Left lung (tissue), 10 donors: ENCODE results near the gene ARHGEF16. TPM values are rescaled to one million over a fixed set of nuclear protein-coding genes. Genes with fewer than 3 reads are reported as not detected.

Experiments used
- ATAC-seq: fragments of 200-7000 bp; cut with Tn5 transposase; one replicate; pipeline ENCODE4 v1.9.1; 2020; ENCODE audit warnings: moderate library complexity
- DNase-seq, 4 donors: peaks; one replicate each; pipeline ENCODE4 v3.0.0-alpha.2; 2013 to 2020
- H3K27ac ChIP-seq, 2 donors: fragments of 200-600 bp; sonication (generic) in 1 of 2; one replicate each; pipeline versions ENCODE4 v1.5.0 to v1.8.0; 2020 to 2021
- H3K27me3 ChIP-seq, 2 donors: fragments of 200-600 bp; sonication (generic) in 1 of 2; one replicate each; pipeline versions ENCODE4 v1.5.0 to v1.8.0; 2020 to 2021
- H3K36me3 ChIP-seq, 2 donors: fragments of 200-600 bp; sonication (generic) in 1 of 2; one replicate each; pipeline versions ENCODE4 v1.5.0 to v1.8.0; 2020 to 2021
- H3K4me1 ChIP-seq, 2 donors: fragments of 200-600 bp; one replicate each; pipeline ENCODE4 v1.8.0; 2021
- H3K4me3 ChIP-seq, 2 donors: fragments of 200-600 bp; sonication (generic) in 1 of 2; one replicate each; pipeline versions ENCODE4 v1.5.0 to v1.8.0; 2020 to 2021; ENCODE audit warnings: mild to moderate bottlenecking in 1 of 2
- H3K9me3 ChIP-seq, 2 donors: fragments of 200-600 bp; sonication (generic) in 1 of 2; one replicate each; pipeline versions ENCODE4 v1.5.0 to v1.8.0; 2020 to 2021
- CTCF ChIP-seq, 2 donors: fragments of 200-600 bp; sonication (generic) in 1 of 2; IDR thresholded peaks; one replicate each; pipeline versions ENCODE4 v1.5.0 to v1.8.0; 2021; ENCODE audit warnings: antibody characterized with exemption in 2 of 2
- intact Hi-C, 2 donors: fragments of 100-400 bp; cut with DNase I; formaldehyde crosslinking; loops; one replicate each; pipeline versions ENCODE4 v1.11.2 to v1.14.2; 2022
- polyA plus RNA-seq, 6 donors: library from polyadenylated mRNA; unstranded; fragments of 120-200 nt; gene quantifications; one replicate each; pipeline ENCODE4 v1.2.1, GENCODE V29; 2013; ENCODE audit not compliant: insufficient read length in 6 of 6
- total RNA-seq, 2 donors: library from RNA; stranded (reverse); fragmentation: NEBNext Ultra II Directional; extraction: Animal tissue kit (Norgen Biotek cat#: 25700); gene quantifications; one replicate each; pipeline ENCODE4 v1.2.1, GENCODE V29; 2021
- donor health status: DM: no; HTN: yes; CAD: no.
- donor health status: DM: no; HTN: no; CAD: no.

The ARHGEF16 gene
- total and polyA plus RNA-seq, 8 donors: 8.3 to 11.8 (median 9.7) TPM

GRCh38 chr1:3520419-3521378 is 66.2 kb downstream of the ARHGEF16 start:
- intact Hi-C loops: no loop called here
- Histone ChIP-seq H3K36me3 (peaks cover 0 to 12% of the 10 kb centered on the region in 2 donors), H3K27me3 (no peaks in the 10 kb centered on the region), H3K4me3 (no peak overlapping the region), H3K9me3 (no peaks in the 10 kb centered on the region), H3K4me1 (no peaks in the 10 kb centered on the region), H3K27ac (no peak overlapping the region)
- no peak for TF ChIP-seq CTCF (IDR thresholded peaks at IDR 0.05)
- DNase-seq: no peak
- no peak for ATAC-seq

DNA sequence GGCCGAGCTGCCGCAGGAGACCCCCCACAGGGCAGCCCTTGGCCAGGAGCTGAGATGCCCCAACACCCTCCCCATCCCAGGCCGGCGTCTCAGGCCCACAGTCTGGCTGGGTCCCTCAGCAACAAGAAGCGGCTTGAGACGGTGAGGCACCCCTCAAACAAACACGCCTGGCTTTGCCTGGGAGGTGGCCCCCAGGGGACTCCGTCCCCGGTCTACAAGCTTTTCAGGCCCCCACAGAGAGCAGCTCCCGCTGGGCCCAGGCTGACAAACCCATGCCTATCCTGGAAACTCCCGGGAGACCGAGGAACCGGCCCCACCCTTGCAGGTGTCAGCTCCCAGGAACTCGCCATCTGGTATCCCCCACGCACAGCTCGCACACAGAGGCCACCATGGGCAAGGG is 67.0 kb downstream of the ARHGEF16 start:
- ATAC-seq: no peak
- no peak for TF ChIP-seq CTCF (IDR thresholded peaks at IDR 0.05)
- Histone ChIP-seq H3K4me3 (no peak overlapping the region), H3K27me3 (no peaks in the 10 kb centered on the region), H3K27ac (no peak overlapping the region), H3K9me3 (no peaks in the 10 kb centered on the region), H3K36me3 (peaks cover 0 to 12% of the 10 kb centered on the region in 2 donors), H3K4me1 (no peaks in the 10 kb centered on the region)
- intact Hi-C loops: no loop called here
- no peak for DNase-seq

DNA sequence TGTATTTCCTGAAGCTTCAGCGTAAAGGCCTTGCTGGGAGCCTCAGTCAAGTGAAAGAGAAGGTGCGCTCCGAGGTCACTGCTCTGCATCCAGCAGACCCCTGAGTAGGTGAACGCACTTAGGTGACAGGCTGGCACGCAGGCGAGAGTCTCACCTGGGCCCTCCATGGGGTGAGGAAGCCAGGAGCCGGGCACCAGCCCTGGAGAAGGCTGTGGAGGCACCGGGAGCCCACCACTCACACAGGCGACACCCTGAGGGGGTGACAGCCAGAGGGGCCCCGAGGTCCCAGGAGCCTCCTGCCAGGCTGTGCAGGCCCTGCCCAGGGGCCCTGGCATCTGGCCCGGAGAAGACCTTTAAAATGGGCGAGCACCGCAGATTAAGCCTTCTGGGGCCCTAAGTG is 67.6 kb downstream of the ARHGEF16 start:
- Histone ChIP-seq H3K9me3 (no peaks in the 10 kb centered on the region), H3K27me3 (no peaks in the 10 kb centered on the region), H3K4me3 (no peak overlapping the region), H3K27ac (no peak overlapping the region), H3K36me3 (peaks cover 0 to 12% of the 10 kb centered on the region in 2 donors), H3K4me1 (no peaks in the 10 kb centered on the region)
- DNase-seq (no peak), ATAC-seq (no peak)
- intact Hi-C loops: no loop called here
- TF ChIP-seq CTCF (IDR thresholded peaks at IDR 0.05): no peak

DNA sequence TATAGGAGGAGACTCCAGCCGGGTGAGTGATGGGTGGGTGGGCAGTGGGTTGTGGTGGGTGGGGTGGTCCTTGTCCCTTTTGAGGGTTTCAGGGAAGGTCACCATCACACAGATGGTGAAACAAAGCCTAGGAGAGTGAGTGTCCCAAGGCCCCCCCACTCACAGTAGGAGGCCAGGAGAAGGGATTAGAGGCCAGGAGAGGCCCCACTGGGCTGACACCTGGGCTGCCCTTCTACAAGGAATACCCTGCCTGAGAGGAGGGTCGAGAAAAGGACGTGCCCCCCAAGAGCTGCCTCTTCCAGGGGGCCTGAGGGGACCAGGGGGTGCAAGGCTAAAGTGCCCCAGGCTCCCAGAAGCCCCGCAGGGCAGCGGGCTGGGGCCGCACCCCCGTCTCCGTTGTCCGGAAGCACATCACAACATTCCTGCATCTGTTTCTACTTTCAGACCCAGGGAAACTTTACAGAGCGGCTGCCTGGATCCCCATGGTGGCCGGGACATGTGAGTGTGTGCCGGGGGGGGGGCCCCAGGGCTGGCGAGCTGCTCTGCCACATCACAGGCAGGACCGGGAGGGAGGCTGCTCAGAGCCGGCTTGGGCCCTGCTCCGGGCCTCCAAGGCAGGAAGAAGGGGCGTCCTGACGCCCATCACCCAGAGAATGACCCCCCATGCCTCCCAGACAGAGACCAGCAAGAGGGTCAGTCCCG is 68.2 kb downstream of the ARHGEF16 start:
- Histone ChIP-seq H3K9me3 (no peaks in the 10 kb centered on the region), H3K4me1 (no peaks in the 10 kb centered on the region), H3K27ac (no peak overlapping the region), H3K4me3 (no peak overlapping the region), H3K36me3 (peaks cover 0 to 12% of the 10 kb centered on the region in 2 donors), H3K27me3 (no peaks in the 10 kb centered on the region)
- intact Hi-C loops: no loop called here
- no peak for DNase-seq
- no peak for ATAC-seq
- no peak for TF ChIP-seq CTCF (IDR thresholded peaks at IDR 0.05)

GRCh38 chr1:3523980-3524379 is 69.5 kb downstream of the ARHGEF16 start:
- TF ChIP-seq CTCF (IDR thresholded peaks at IDR 0.05): no peak
- Histone ChIP-seq H3K9me3 (no peaks in the 10 kb centered on the region), H3K36me3 (peaks cover 0 to 12% of the 10 kb centered on the region in 2 donors), H3K27ac (no peak overlapping the region), H3K4me1 (no peaks in the 10 kb centered on the region), H3K27me3 (no peaks in the 10 kb centered on the region), H3K4me3 (no peak overlapping the region)
- no peak for DNase-seq
- intact Hi-C loops: no loop called here
- ATAC-seq: no peak
